ENCODE results near the gene BAZ1B. TPM values are rescaled to one million over a fixed set of nuclear protein-coding genes. Genes with fewer than 3 reads are reported as not detected.
"Not testable (repeated sequence)": the region's sequence is repeated elsewhere in the genome, so short reads cannot be mapped to it uniquely, and the experiment has no call there.

The BAZ1B gene
- polyA plus RNA-seq, 1 donor from 2014 or later, result 35.0 TPM

- Histone ChIP-seq H3K4me3 (ENCODE audit: low read length) (no peak overlapping the region), H3F3A (ENCODE audit: insufficient read depth, low read length, poor library complexity, severe bottlenecking) (no peaks in the 10 kb centered on the region), H3K9ac (ENCODE audit: low read length) (no peak overlapping the region), H3K9me2 (ENCODE audit: insufficient read depth, low read length) (no peaks in the 10 kb centered on the region), H3K79me2 (replicated peaks; ENCODE audit: insufficient read depth, low read length) (no peaks in the 10 kb centered on the region), H3K4me2 (ENCODE audit: low read length) (no peak overlapping the region), H4K20me1 (ENCODE audit: insufficient read depth) (no peaks in the 10 kb centered on the region), H2AFZ (ENCODE audit: low read depth, low read length) (no peak overlapping the region), H3K36me3 (ENCODE audit: insufficient read depth, low read length) (no peaks in the 10 kb centered on the region), H3K27ac (ENCODE audit: low read length) (no peak overlapping the region), H3K27me3 (ENCODE audit: insufficient read depth, low read depth, low read length) (no peaks in the 10 kb centered on the region), H3K9me3 (ENCODE audit: low read length) (no peaks in the 10 kb centered on the region)
- TF ChIP-seq EZH2 (IDR thresholded peaks at IDR 0.05; ENCODE audit: borderline replicate concordance, insufficient read depth, low read length, poor library complexity, severe bottlenecking) (no peak), MXI1 (conservative IDR thresholded peaks at IDR 0.05; ENCODE audit: poor library complexity, severe bottlenecking) (no peak), RAD21 (conservative IDR thresholded peaks at IDR 0.05) (no peak), SMC3 (conservative IDR thresholded peaks at IDR 0.05; ENCODE audit: poor library complexity) (no peak)
These were observed 97.6 kb downstream of the BAZ1B start for GRCh38 chr7:73424489-73424885.

DNA sequence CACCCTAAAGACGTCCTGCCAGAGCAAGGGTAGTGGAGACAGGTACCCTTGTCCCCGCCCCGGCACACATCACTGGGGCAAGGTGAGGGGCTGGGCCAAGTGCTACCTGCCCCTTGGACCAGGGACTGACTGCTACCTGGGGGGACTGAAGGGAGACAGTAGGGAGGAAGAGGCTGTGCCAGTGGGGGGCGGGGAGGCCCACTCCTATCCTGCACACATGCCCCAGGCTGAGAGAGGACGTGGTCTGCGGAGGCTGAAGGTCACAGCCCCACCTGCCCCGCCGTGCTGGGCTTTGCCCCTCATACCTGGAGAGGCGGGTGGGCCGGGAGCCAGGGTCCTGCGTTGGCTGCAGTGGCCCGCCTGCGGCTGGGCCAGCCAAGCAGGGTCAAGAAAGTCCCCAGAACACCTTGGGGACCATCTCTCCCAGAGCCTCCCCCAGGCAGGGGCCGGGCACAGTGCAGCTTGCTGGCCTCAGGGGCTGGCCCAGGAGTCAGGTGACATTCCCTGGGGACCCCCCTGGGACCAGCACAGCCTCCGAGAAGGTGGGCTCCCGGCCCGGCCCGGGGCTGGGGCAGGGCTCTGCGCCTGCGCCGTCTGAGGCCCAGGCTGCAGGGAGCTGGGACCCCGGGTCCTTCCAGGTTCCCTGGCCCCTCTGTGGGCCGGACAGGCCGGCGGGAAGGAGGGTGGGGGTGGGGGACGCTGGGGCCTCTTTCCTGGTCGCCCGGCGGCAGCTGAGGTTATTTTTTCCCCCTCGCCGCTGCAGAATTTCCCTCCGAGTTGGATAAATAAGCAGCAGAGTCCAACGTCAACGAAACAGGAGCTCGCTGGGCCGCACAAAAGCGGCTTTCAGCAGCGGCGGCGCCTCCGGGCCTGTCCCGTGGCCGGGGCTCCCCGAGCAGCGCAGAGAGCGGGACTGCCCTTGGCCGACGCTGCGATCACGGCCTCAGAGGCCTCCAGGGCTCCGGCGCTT is 98.3 kb downstream of the BAZ1B start:
- no peak for TF ChIP-seq TAF1 (IDR thresholded peaks at IDR 0.05; ENCODE audit: low read depth)
- no peak for TF ChIP-seq POLR2AphosphoS5 (IDR thresholded peaks at IDR 0.05)
- Histone ChIP-seq H3K79me2 (replicated peaks; ENCODE audit: insufficient read depth, low read length) (no peaks in the 10 kb centered on the region), H3K9me2 (ENCODE audit: insufficient read depth, low read length) (no peaks in the 10 kb centered on the region), H3K4me3 (ENCODE audit: low read length) (no peak overlapping the region), H3K36me3 (ENCODE audit: insufficient read depth, low read length) (no peaks in the 10 kb centered on the region), H2AFZ (ENCODE audit: low read depth, low read length) (no peak overlapping the region), H3K4me2 (ENCODE audit: low read length) (no peak overlapping the region), H3K27me3 (ENCODE audit: insufficient read depth, low read depth, low read length) (no peaks in the 10 kb centered on the region), H3F3A (ENCODE audit: insufficient read depth, low read length, poor library complexity, severe bottlenecking) (no peaks in the 10 kb centered on the region), H4K20me1 (ENCODE audit: insufficient read depth) (no peaks in the 10 kb centered on the region), H3K27ac (ENCODE audit: low read length) (no peak overlapping the region), H3K9me3 (ENCODE audit: low read length) (no peaks in the 10 kb centered on the region), H3K9ac (ENCODE audit: low read length) (no peak overlapping the region)

DNA sequence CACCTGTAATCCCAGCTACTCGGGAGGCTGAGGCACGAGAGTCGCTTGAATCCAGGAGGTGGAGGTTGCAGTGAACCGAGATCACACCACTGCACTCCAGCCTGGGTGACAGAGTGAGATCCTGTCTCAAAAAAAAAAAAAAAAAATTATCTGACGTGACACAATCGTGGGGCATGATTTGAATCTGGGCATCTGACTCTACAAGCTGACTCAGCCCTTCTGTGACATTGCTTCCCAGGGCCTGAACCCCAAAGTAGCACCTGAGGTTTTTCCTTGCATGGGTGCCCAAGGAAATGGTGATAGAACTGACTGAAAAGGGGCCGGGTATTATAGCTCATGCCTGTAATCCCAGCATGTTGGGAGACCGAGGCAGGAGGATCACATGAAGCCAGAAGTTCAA is 101.5 kb downstream of the BAZ1B start:
- H3K79me2 ChIP-seq (replicated peaks; ENCODE audit: insufficient read depth, low read length); H4K20me1 ChIP-seq (ENCODE audit: insufficient read depth); H3K9me2 ChIP-seq (ENCODE audit: insufficient read depth, low read length); H3K9ac ChIP-seq (ENCODE audit: low read length); H2AFZ ChIP-seq (ENCODE audit: low read depth, low read length); H3K4me2 ChIP-seq (ENCODE audit: low read length); H3K27me3 ChIP-seq (ENCODE audit: insufficient read depth, low read depth, low read length); H3K36me3 ChIP-seq (ENCODE audit: insufficient read depth, low read length); H3K4me3 ChIP-seq (ENCODE audit: low read length); H3K9me3 ChIP-seq (ENCODE audit: low read length); H3F3A ChIP-seq (ENCODE audit: insufficient read depth, low read length, poor library complexity, severe bottlenecking); H3K27ac ChIP-seq (ENCODE audit: low read length): not testable (repeated sequence)

DNA sequence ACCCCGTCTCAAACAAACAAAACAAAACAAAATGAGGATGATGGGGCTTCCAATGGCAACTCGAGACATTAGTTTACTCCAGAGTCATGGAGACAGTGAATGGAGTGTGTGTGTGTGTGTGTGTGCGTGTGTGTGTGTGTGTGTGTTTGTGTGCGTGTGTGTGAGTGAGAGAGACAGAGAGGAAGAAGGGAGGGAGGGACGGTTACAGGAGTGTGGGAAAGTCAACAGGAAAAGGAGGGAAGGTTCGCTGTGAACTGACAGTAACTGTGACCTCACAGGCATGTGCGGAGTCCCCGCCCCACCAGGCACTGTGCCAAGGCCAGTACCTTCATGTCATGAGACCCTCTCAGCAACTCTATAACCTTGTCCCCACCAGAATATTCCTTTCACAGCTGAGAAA is 102.1 kb downstream of the BAZ1B start:
- H3K79me2 ChIP-seq (replicated peaks; ENCODE audit: insufficient read depth, low read length); H3K9me2 ChIP-seq (ENCODE audit: insufficient read depth, low read length); H3F3A ChIP-seq (ENCODE audit: insufficient read depth, low read length, poor library complexity, severe bottlenecking); H3K36me3 ChIP-seq (ENCODE audit: insufficient read depth, low read length); H3K27me3 ChIP-seq (ENCODE audit: insufficient read depth, low read depth, low read length); H3K4me3 ChIP-seq (ENCODE audit: low read length); H3K9me3 ChIP-seq (ENCODE audit: low read length); H2AFZ ChIP-seq (ENCODE audit: low read depth, low read length); H3K27ac ChIP-seq (ENCODE audit: low read length); H3K4me2 ChIP-seq (ENCODE audit: low read length); H3K9ac ChIP-seq (ENCODE audit: low read length); H4K20me1 ChIP-seq (ENCODE audit: insufficient read depth): not testable (repeated sequence)
